Fibroblast of upper back skin (primary cell): Measurements from ENCODE around the gene PSMC6.
A peak's percentile ranks its signal among the peaks of the same experiment; 100 is the strongest.
"Not testable (repeated sequence)": the region's sequence is repeated elsewhere in the genome, so short reads cannot be mapped to it uniquely, and the experiment has no call there.

Experiments used
- DNase-seq: peaks from one replicate; pipeline ENCODE4 v3.0.0-alpha.2; 2013

PSMC6 gene

GRCh38 chr14:52723514-52724359 lies 16.7 kb downstream of the PSMC6 start:
- DNase-seq, result no peak

- DNase-seq, result no peak
Measured at GRCh38 chr14:52724360-52724644, 17.3 kb downstream of the PSMC6 start.

DNA sequence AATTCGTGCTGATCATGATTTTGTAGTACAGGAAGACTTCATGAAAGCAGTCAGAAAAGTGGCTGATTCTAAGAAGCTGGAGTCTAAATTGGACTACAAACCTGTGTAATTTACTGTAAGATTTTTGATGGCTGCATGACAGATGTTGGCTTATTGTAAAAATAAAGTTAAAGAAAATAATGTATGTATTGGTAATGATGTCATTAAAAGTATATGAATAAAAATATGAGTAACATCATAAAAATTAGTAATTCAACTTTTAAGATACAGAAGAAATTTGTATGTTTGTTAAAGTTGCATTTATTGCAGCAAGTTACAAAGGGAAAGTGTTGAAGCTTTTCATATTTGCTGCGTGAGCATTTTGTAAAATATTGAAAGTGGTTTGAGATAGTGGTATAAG lies 20.5 kb downstream of the PSMC6 start:
- DNase-seq, result not testable (repeated sequence)

GRCh38 chr14:52729035-52729434 lies 22.0 kb downstream of the PSMC6 start:
- not testable (repeated sequence) for DNase-seq

DNA sequence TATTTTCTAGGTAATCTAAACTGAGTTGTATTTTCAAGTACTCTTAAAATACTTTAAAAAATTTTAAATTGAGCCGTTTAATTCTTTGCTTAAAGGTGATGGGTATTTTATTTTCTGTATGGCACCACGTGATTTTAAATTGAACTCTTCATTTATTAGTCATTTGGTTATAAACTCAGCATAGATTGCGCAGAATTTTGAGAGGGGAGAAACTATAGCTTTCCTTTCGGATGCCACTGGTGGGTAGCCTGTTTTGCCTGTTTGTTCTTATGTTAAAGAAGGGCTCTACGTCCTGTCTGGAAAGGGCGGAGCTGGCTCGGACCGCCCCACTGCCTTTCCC lies 22.6 kb downstream of the PSMC6 start:
- DNase-seq, result no peak

DNA sequence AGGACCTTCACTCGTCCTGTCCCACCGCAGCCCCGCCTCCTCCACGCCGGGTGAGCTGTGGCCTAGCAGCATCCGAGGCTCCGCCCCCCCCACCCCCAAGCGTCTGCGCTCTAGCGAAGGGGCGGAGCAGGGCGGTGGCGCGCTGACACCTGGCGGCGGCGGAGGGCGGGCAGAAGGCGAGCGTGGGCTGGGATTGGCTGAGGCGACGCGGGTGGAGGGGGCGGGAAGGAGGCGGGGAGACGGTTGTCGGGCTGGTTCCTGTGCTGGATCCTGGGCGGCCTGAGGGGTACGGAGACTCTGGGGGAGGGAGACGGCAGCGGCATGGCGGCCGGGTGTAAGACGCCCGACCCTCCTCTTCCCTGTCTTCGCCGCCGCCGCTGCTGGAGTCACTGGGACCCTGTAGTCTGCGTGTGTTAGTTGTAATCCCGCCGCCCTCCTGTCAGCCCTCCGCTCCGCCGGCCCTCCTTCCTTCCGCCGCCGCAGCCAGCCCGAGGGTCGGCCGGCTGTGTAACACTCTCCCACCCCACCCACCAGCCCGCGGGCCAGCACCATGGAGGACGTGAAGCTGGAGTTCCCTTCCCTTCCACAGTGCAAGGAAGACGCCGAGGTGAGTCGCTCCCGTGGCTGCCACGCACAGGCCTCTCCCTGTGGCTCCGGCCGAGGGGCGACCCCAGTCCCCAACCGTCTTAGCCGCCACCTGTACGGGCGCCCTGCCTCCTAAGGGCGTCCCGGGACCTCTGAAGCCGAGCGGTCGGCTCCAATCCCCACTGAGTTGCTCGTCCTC lies 23.1 kb downstream of the PSMC6 start, which contains the start of gene STYX:
Gene STYX, plus strand, starts transcription at position 242 of the 784 bp plus-strand sequence. Its CDS starts 309 bp downstream, at position 551.
- peak; percentile 98 for DNase-seq

- DNase-seq, result peak; percentile 7
Measured at GRCh38 chr14:52730709-52731111, 23.7 kb downstream of the PSMC6 start.

DNA sequence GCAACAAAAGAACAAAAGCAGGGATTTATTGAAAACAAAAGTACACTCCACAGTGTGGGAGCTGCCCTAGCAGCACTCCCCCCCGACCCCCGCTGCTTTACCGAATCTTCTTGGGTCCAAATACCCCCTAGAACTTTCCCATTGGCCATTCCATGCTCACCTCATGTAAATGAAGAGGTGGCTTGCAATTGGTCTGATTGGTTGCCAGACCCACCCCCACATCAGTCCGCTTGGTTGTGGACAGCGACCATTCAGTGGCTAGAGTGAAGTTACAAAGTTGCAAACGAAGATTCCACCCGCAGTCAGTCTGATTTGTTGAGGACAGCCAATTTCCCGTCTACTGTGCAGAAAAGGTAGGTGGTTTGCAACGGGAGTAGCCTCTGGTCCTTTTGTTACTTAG lies 26.8 kb downstream of the PSMC6 start:
- no peak for DNase-seq

DNA sequence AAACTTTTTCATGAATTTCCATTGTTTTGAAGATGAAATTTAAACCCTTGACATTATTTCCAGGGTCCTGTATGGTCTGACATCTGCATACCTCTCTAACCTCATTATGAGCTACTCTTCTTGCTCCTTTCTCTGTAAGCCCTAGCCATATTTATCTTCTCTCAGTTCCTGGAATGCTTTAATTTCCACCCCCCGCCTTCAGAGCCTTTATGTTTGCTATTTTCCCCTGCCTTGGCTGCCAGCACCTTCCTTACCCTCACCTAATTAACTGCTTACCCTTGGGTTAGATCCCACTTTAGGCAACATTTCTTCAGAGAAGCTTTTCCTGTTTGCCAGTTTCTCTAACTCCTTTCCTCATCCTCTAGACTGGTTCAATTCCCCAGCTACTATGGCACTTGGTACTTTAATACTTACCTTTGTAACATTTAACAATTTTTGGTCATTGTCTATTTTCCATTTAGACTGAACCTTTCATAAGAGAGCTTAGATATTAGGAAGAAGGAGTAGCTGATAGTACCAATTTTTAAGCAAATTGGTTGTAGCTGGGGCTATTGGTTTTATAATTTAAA lies 29.0 kb downstream of the PSMC6 start:
- DNase-seq, result no peak

DNA sequence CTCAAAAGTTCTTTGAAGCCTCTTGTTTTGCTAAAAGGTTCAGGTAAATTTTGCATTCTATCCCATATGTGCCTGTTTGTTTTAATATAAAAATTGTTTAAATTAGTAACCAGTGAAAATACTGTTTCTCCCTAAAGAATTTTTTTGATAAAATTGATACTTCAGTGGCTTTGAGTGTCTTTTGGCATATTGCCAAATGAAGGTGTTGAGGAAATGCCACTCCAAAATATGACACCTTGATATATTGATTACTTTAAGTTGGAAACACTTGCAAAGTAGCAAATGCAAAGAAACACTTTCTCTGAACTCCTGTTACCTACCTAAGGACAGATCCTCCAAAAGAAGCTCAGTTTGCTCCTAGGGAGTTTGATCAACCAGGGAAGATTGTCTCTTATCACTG lies 31.4 kb downstream of the PSMC6 start:
- no peak for DNase-seq

GRCh38 chr14:52740751-52741150 lies 33.8 kb downstream of the PSMC6 start:
- DNase-seq, result no peak

- DNase-seq, result no peak
Measured at GRCh38 chr14:52741865-52742264, 34.9 kb downstream of the PSMC6 start.

- DNase-seq, result no peak
Measured at GRCh38 chr14:52748647-52749292, 41.8 kb downstream of the PSMC6 start.

- DNase-seq, result no peak
Measured at GRCh38 chr14:52755607-52756316, 48.8 kb downstream of the PSMC6 start.

DNA sequence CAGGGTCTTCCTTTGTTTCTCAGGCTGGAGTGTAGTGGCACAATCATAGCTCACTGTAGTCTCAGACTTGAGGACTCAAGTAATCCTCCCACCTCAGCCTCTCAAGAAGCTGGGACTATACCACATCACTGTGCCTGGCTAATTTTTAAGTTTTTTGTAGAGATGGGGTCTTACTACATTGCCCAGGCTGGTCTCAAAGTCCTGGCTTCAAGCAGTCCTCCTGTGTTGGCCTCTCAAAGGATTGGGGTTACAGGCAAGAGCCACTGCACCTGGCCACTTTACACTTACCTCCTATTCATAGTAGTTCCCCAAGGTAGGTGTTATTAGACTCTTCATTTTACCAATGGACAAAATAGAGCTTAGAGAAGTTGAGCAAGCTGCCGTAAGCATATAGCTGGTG lies 52.1 kb downstream of the PSMC6 start:
- no peak for DNase-seq

GRCh38 chr14:52762923-52763322 lies 55.9 kb downstream of the PSMC6 start:
- not testable (repeated sequence) for DNase-seq

- no peak for DNase-seq
Measured at GRCh38 chr14:52767058-52767833, 60.2 kb downstream of the PSMC6 start.

- DNase-seq, result no peak
Measured at GRCh38 chr14:52769887-52770286, 62.9 kb downstream of the PSMC6 start.

GRCh38 chr14:52776816-52777215 lies 69.8 kb downstream of the PSMC6 start:
- no peak for DNase-seq
